GM12865 (cell line): ENCODE data around the gene SAE1.
A peak's percentile ranks its signal among the peaks of the same experiment; 100 is the strongest.

Source experiments
- DNase-seq: peaks from one replicate; pipeline ENCODE4 v3.0.0; 2010; ENCODE audit warnings: low read depth
- H3K4me3 ChIP-seq: 2 replicates; pipeline ENCODE4 v1.5.1; 2011; ENCODE audit warnings: mild to moderate bottlenecking, low read depth, low read length, control low read depth
- TF ChIP-seq, protein P1 (sequence below): IDR thresholded peaks from 2 replicates; pipeline ENCODE4 v1.5.1; 2011; ENCODE audit warnings: low read length, control low read depth, low read depth, inconsistent platforms; ENCODE audit not compliant: insufficient read depth; ENCODE audit errors: missing control alignments

Gene SAE1

DNA sequence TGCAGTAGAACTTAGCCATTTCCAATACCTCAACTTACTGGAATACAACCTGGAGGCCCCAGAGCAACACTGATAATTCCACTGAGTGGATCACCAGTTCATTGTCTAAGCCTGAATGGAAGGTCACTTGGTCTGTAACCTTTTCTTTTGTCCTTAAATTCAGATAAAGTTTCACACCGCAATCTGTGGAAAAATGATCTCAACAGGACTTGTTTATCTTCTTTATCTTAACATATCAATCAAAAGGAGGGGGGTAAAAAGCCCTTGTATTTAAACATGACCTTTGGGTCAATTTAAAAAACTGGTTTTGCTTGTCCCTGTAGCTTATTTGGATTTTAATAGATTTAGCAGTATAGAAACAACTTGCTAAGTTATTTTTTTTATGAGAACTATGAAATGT, 21.6 kb downstream of the SAE1 start:
- no peak overlapping the region for H3K4me3 ChIP-seq
- DNase-seq: no peak
- TF ChIP-seq, protein P1, sequence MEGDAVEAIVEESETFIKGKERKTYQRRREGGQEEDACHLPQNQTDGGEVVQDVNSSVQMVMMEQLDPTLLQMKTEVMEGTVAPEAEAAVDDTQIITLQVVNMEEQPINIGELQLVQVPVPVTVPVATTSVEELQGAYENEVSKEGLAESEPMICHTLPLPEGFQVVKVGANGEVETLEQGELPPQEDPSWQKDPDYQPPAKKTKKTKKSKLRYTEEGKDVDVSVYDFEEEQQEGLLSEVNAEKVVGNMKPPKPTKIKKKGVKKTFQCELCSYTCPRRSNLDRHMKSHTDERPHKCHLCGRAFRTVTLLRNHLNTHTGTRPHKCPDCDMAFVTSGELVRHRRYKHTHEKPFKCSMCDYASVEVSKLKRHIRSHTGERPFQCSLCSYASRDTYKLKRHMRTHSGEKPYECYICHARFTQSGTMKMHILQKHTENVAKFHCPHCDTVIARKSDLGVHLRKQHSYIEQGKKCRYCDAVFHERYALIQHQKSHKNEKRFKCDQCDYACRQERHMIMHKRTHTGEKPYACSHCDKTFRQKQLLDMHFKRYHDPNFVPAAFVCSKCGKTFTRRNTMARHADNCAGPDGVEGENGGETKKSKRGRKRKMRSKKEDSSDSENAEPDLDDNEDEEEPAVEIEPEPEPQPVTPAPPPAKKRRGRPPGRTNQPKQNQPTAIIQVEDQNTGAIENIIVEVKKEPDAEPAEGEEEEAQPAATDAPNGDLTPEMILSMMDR: no peak

DNA sequence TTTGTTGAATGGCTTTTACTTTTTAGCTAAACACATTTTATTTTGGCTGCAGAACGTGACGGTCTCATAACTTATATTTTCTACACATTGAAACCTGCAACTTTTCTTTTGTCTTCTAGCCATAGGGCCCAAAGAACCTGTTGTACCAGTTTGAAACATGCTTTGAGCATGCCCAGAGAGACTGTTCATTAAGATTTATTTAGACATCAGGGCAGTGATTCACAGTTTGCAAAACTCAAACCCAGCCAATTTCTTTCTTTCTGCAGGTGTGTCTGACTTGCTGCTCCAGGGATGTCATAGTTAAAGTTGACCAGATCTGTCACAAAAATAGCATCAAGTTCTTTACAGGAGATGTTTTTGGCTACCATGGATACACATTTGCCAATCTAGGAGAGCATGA, 22.0 kb downstream of the SAE1 start:
- TF ChIP-seq, protein P1: no peak
- DNase-seq: no peak
- no peak overlapping the region for H3K4me3 ChIP-seq

DNA sequence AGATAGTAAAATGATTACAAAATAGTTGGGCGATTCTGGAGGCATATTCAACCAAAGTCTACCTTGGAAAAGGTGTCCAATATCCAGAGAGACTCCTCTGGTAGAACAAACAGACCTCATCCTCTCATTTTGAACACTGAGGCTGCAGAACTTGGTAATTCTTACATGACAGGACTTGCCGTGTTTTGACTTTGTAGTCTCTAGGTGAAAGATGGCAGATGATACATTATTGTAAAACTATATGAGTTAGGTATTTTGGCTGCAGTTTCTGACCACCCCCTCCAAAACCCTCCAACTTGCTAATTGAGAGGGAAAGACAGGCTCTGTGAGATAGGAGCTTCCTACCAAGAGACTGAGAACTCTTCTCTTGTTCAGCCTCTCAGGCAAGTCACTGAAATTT, 22.6 kb downstream of the SAE1 start:
- DNase-seq: no peak
- no peak overlapping the region for H3K4me3 ChIP-seq
- TF ChIP-seq, protein P1: no peak

DNA sequence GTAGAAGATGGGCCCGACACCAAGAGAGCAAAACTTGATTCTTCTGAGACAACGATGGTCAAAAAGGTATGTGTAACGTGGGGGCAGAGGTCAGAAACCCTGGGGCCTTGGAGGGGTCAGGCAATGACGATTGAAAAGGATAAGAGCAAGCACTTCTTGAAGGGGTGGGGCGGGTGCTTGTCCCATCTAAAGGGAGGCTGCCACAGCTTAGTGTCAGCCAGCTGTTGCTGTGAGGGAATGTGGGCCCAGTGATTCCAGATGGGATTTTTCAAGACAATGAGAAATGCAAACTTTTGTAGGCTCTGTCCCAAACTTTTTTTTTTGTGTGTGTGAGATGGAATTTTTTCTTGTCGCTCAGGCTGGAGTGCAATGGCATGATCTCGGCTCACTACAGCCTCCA, 24.5 kb downstream of the SAE1 start:
- TF ChIP-seq, protein P1: no peak
- DNase-seq: no peak
- H3K4me3 ChIP-seq: no peak overlapping the region

DNA sequence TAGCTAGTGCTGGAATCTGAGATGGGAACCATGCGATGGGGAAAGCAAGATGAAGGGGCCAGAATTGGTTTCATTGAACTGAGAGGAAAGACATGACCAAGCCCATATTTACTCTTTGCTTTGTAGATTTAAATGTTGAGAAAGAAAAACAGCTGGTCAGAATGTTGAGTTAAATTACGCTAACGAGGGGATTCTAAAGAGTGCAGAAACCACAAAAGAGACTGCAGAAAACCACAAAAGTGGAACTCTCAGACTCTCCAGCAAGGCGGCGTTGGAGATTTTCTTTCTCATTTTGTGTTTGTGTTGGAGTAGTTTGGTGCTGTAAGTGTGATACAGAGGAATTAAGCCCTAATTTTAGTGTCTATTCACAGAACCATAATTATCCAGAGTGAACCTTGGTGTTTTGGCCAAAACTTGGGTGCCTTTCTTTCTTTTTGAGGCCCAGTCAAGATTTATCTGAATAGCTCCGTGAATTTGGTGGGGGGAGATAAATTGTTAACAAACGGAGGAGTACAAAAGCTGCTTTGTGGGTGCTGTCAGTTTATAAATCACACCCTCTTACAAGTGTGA, 26.3 kb downstream of the SAE1 start:
- TF ChIP-seq, protein P1: no peak
- peak; percentile 46 for DNase-seq
- no peak overlapping the region for H3K4me3 ChIP-seq

DNA sequence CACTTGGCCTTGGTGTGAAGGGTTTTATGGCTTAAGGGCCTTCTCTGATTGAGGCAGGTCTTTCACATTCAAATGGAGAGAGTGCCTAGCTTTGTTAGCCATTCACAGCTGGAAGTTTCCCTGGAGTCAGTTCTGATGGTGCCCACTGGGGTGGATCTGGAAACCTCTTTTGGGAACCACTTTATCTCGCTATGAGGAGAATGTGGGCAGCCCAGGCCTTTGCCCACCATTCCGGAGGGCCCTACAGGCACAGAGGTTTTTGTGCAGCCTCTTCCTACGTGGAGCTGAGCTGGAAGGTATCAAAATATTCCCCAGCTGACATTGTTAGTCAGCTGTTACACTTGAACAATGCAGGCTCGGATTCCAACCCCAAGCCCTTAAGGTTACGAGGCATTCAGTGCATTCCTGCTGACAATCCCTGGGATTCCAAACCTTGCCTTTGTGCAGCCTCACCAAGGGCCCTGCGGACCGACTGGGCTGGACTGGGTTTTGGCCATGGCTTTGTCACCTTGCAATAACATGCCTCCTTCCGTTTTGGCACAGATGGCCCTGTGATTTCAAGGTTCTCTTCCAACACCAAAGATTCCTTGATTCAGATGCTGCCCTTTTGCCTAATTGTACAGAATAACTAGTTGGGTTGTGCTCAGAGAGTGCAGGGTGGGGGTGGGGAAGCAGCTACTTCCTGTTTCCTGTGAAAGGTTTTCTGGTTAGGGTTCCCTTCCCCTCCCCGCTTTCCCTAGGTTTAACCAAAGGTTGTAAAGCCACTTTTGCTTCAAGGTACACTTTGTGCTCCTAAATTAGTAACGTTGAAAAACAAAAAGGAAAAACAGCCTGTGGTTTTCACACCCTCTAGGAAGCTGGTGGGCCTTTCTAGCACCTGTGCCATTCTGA, 27.0 kb downstream of the SAE1 start:
- TF ChIP-seq, protein P1: no peak
- no peak overlapping the region for H3K4me3 ChIP-seq
- peak; percentile 39 for DNase-seq
